ENCODE measurements around the gene SERPINA1. TPM values are rescaled to one million over a fixed set of nuclear protein-coding genes. Genes with fewer than 3 reads are reported as not detected.

SERPINA1 gene
- total RNA-seq (2021) (5.1 to 7.2 TPM (median 6.8 TPM) in 3 replicates), Bru-seq, nascent RNA (not detected)
- long read RNA-seq, experiment 1: 0 reads
- long read RNA-seq, experiment 2: 0 reads
- long read RNA-seq, experiment 3: 0 reads

DNA sequence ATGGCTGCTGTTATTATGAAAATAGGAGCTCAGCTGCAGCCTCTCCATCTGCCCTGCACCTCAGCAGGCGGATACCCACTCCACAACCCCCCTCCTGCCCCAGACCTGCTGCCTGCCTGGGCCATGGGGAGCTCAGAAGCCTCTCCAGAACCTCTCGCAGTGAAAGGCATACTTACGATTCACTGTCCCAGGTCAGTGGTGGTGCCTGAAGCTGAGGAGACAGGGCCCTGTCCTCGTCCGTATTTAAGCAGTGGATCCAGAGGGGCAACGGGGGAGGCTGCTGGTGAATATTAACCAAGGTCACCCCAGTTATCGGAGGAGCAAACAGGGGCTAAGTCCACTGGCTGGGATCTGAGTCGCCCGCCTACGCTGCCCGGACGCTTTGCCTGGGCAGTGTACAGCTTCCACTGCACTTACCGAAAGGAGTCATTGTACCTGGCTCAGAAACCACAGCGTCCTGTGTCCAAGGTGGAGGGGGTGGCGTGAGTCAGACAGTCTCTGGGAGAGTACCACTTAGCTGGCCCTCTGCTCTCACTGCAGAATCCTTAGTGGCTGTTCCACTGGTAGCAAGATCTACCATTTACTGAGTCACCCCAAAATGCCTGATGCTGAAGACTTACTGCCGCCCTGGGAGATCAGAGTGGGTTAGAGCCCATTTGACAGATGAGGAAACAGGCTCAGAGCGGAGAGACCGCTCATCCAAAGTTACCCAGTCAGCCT lies at the start of gene SERPINA1:
Gene SERPINA1 (minus strand): TSS at position 219 of the 720 bp plus-strand sequence. CDS start 5,365 bp downstream, outside the sequence.
- CTCF ChIA-PET: interaction anchor here (0.8 to 2.8 kb wide), 5 partner anchors 9 to 257 kb away, joined by 3 to 12 read pairs (median 4); no protein-coding TSS in a partner anchor
- peaks cover 12% of the 10 kb centered on the region for H3K4me1 Mint-ChIP-seq

DNA sequence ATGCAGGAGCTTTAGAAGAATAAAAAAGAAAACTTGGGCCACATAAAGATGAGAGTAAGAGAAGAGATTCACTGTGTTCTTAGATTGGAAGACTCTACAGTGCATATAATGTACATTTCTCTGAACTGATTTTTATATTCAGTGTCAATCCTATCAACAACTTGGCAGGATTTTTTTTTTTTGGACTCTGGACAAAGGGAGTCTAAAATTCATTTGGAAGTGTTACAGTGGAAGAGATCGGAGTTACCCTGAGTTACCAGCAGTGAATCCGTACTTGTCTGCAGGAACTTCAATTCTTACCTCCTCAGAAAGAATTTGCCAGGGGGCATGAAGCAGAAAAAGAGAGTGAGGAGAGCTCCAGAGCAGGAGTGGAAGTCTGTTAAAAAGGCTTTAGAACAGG lies 40.2 kb upstream of the SERPINA1 start:
- ChIA-PET CTCF (interaction anchor here (1.0 to 1.5 kb wide), 2 partner anchors 58 to 120 kb away, joined by 5 read pairs; no protein-coding TSS in a partner anchor), POLR2A (interaction anchor here (0.5 kb wide), 1 partner anchor 49 kb away, joined by 4 read pairs; no protein-coding TSS in a partner anchor)
- no peak for ATAC-seq
- Mint-ChIP-seq H3K36me3 (peaks cover 6% of the 10 kb centered on the region; the same call in 1 of the 2 replicates), H3K4me1 (peaks cover 19% of the 10 kb centered on the region), H3K27ac (no peak overlapping the region), H3K9me3 (peaks cover 18% of the 10 kb centered on the region), H3K4me3 (no peak overlapping the region), H3K27me3 (ENCODE audit: low read depth) (no peaks in the 10 kb centered on the region)
- DNase-seq (ENCODE audit: low spot score): no peak
- TF ChIP-seq TEAD4 (CRISPR knock-in tag; IDR thresholded peaks at IDR 0.05): no peak
- TF ChIP-seq, protein P1, sequence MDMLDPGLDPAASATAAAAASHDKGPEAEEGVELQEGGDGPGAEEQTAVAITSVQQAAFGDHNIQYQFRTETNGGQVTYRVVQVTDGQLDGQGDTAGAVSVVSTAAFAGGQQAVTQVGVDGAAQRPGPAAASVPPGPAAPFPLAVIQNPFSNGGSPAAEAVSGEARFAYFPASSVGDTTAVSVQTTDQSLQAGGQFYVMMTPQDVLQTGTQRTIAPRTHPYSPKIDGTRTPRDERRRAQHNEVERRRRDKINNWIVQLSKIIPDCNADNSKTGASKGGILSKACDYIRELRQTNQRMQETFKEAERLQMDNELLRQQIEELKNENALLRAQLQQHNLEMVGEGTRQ (CRISPR knock-in tag; IDR thresholded peaks at IDR 0.05): no peak
- TF ChIP-seq GABPB1 (CRISPR knock-in tag; IDR thresholded peaks at IDR 0.05): no peak
- TF ChIP-seq, protein P2, sequence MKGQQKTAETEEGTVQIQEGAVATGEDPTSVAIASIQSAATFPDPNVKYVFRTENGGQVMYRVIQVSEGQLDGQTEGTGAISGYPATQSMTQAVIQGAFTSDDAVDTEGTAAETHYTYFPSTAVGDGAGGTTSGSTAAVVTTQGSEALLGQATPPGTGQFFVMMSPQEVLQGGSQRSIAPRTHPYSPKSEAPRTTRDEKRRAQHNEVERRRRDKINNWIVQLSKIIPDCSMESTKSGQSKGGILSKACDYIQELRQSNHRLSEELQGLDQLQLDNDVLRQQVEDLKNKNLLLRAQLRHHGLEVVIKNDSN (CRISPR knock-in tag; IDR thresholded peaks at IDR 0.05): no peak
- TF ChIP-seq MXD4 (CRISPR knock-in tag; IDR thresholded peaks at IDR 0.05; ENCODE audit: borderline replicate concordance): no peak
- TF ChIP-seq GRHL2 (CRISPR knock-in tag; IDR thresholded peaks at IDR 0.05; ENCODE audit: insufficient replicate concordance, severe bottlenecking): no peak
- TF ChIP-seq NR3C1 (CRISPR knock-in tag; conservative IDR thresholded peaks at IDR 0.05; ENCODE audit: low read depth): no peak
- TF ChIP-seq FOXK1 (CRISPR knock-in tag; IDR thresholded peaks at IDR 0.05): no peak
- TF ChIP-seq, protein P3, sequence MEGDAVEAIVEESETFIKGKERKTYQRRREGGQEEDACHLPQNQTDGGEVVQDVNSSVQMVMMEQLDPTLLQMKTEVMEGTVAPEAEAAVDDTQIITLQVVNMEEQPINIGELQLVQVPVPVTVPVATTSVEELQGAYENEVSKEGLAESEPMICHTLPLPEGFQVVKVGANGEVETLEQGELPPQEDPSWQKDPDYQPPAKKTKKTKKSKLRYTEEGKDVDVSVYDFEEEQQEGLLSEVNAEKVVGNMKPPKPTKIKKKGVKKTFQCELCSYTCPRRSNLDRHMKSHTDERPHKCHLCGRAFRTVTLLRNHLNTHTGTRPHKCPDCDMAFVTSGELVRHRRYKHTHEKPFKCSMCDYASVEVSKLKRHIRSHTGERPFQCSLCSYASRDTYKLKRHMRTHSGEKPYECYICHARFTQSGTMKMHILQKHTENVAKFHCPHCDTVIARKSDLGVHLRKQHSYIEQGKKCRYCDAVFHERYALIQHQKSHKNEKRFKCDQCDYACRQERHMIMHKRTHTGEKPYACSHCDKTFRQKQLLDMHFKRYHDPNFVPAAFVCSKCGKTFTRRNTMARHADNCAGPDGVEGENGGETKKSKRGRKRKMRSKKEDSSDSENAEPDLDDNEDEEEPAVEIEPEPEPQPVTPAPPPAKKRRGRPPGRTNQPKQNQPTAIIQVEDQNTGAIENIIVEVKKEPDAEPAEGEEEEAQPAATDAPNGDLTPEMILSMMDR (IDR thresholded peaks at IDR 0.05): no peak
- no peak for TF ChIP-seq PRRX2 (CRISPR knock-in tag; IDR thresholded peaks at IDR 0.05)
- TF ChIP-seq ZNF423 (CRISPR knock-in tag; IDR thresholded peaks at IDR 0.05): no peak
- TF ChIP-seq ESRRA (CRISPR knock-in tag; IDR thresholded peaks at IDR 0.05; ENCODE audit: borderline replicate concordance): no peak
- TF ChIP-seq ELF4 (CRISPR knock-in tag; IDR thresholded peaks at IDR 0.05; ENCODE audit: low read depth): no peak
- no peak for TF ChIP-seq SMAD3 (CRISPR knock-in tag; IDR thresholded peaks at IDR 0.05; ENCODE audit: borderline replicate concordance)
- no peak for TF ChIP-seq CREM (CRISPR knock-in tag; IDR thresholded peaks at IDR 0.05)
- TF ChIP-seq, protein P4, sequence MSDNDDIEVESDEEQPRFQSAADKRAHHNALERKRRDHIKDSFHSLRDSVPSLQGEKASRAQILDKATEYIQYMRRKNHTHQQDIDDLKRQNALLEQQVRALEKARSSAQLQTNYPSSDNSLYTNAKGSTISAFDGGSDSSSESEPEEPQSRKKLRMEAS (CRISPR knock-in tag; IDR thresholded peaks at IDR 0.05): no peak
- TF ChIP-seq, protein P5, sequence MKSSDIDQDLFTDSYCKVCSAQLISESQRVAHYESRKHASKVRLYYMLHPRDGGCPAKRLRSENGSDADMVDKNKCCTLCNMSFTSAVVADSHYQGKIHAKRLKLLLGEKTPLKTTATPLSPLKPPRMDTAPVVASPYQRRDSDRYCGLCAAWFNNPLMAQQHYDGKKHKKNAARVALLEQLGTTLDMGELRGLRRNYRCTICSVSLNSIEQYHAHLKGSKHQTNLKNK (CRISPR knock-in tag; IDR thresholded peaks at IDR 0.05): no peak

More for the DNA sequence above, at the start of gene SERPINA1:
- Mint-ChIP-seq H3K4me3 (no peak within 1 kb of the TSS), H3K27me3 (ENCODE audit: low read depth) (no peaks in the 10 kb centered on the region), H3K9me3 (no peaks in the 10 kb centered on the region), H3K36me3 (no peaks in the 10 kb centered on the region), H3K27ac (no peak within 1 kb of the TSS)
- POLR2A ChIA-PET: no interaction called here
- TF ChIP-seq GABPB1 (CRISPR knock-in tag; IDR thresholded peaks at IDR 0.05): peak; percentile 74
- TF ChIP-seq JAZF1 (CRISPR knock-in tag; IDR thresholded peaks at IDR 0.05): no peak
- peak; percentile 17; the same call in 1 of the 2 replicates for ATAC-seq
- no peak for DNase-seq (ENCODE audit: low spot score)
